ENCODE data around the gene BPGM.
"Not testable (repeated sequence)": the region's sequence is repeated elsewhere in the genome, so short reads cannot be mapped to it uniquely, and the experiment has no call there.

Gene BPGM

GRCh38 chr7:134632937-134633540, 13.6 kb upstream of the BPGM start:
- peak; percentile 26 for DNase-seq

GRCh38 chr7:134636008-134636449, 10.6 kb upstream of the BPGM start:
- DNase-seq, result no peak

- no peak for DNase-seq
Observed at GRCh38 chr7:134637441-134637840, 9.2 kb upstream of the BPGM start.

GRCh38 chr7:134637934-134638719, 8.5 kb upstream of the BPGM start:
- no peak for DNase-seq

DNA sequence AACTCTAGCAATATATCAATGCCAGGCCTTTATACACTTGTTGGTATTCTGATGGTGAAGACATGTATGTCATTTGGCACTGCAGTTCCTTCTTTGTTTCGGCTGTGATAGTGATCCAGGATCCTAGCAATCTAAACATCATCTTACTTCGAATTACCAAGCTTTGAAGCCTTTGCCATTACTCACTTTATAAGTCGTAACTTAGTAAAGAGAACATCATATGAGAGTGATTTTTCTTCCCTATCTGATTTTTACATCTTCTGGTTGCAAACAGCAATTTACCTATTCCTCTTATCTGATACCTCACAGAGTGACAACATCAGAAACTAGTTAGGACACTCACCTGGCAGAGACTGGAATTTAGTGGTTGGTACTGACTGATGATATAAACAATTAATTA, 7.6 kb upstream of the BPGM start:
- DNase-seq, result no peak

DNA sequence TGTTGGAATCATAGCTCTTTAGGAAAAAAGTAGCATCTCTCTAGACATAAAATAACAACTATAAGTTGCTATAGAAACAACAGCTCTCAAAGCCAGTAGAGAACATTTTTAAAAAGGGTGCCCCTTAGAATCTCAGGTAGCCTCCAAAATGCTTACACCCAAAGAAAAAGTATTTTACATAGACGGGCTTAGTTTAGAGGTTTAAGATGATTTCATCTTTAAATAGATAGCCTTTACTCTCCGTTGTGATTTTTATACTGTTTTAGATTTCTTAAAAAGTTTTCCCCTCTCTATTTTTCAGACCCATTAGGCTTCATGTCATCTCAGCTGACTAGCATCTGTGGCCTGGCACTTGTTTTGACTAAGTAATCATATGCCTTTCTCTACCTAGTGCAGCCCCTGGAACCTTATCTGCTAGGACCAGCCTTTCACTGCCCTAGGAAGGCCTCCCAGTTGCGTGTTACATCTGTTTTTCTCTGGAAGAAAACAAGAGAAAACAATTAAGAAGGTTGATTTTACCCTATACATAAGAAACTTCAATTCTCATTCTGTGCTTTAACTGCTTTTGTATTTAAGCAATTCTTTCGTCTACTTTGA, 6.9 kb upstream of the BPGM start:
- DNase-seq, result no peak

DNA sequence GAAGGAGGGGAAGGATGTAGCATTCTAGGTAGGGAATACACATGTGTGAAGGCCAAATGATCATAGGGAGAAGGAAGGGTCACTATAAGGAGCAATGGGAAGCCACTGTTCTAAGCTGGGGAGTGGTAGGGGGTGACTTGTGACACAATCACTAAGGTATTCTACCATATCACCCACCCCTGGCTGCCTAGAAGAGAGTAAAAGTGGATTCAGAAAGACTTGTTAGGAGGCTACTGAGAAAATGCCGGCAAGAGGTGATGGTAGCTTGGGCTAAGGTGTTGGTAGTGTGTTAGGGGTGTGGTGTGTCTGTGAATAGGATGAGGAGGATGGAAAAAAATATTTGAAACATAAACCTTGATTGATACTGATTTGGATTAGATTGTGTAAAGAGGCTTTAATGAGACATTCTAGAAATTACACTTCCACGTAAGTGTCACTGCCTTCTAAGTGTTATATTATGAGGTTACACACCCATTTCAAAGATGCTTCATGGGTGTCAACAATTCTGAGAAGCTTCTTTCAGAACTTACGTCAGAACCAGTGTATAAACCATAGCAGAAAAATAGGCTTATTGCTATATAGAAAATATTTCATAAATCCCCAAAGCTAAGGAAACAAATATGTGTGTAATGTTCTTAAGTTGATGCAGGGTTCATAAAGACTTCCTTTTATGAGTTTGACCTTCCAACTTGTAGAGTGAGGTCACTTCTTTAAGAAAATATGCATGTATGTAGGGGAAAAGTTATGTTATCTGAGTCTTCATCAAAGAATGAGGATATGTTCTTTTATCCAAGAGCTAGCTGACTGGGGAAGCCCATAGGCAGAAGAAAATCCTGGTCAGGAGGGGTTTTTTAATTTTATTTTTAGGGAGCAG, 5.6 kb upstream of the BPGM start:
- DNase-seq, result no peak

DNA sequence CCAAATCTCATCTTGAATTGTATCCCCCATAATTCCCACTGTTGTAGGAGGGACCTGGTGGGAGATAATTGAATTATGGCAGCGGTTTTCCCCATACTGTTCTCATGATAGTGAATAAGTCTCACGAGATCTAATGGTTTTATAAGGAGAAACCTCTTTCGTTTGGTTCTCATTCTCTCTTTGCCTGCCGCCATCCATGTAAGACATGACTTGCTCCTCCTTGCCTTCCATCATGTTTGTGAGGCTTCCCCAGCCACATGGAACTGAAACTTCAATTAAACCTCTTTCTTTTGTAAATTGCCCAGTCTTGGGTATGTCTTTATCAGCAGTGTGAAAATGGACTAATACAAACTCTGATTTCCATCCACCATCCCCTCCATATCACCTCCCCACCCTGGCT, 4.7 kb upstream of the BPGM start:
- DNase-seq, result not testable (repeated sequence)

GRCh38 chr7:134643131-134643530, 3.5 kb upstream of the BPGM start:
- DNase-seq, result no peak

GRCh38 chr7:134645478-134645877, 1.2 kb upstream of the BPGM start:
- no peak for DNase-seq

GRCh38 chr7:134645935-134646334, 718 bp upstream of the BPGM start:
- no peak for DNase-seq

DNA sequence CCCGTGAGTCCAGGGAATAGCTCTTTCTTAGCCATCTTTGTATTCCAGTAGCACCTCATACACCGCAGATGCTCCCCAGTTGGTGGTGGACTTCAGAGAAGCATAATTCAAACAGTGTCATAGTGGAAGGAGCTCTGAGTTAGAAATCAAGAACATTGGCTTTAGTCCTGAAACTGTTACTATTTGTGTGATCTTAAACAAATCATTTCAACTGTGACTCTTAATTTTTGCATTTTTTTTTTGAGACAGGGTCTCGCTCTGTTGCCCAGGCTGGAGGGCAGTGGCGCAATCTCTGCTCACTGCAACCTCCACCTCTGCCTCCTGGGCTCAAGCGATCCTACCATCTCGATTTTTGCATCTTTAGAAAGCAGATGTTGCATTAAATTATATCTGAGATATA, 1.8 kb downstream of the BPGM start:
- no peak for DNase-seq

DNA sequence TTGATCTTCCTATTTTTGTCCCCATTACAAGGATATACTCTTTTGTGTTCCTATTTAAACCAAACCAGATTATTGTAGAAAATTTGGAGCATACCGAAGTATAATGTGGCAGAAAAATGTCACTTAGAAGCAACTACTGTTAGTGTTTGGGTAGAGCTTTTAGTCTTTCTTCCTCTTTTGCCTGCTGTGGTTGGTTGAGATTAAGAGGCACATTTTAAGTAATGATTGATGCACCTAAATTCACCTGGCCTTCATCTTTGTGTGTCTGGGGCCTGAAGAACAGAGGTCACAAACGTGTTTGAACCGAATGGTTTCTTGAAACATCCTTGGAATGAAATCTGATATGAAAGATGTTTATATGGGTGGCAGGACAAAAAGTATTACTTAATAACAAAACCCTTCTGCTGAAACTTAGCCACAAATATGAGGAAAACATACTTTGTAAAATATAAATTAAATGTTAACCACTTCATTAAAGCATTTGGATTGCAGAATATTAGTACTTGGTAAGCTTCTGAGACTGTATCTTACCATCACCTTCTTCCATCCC, 2.6 kb downstream of the BPGM start:
- DNase-seq, result no peak

DNA sequence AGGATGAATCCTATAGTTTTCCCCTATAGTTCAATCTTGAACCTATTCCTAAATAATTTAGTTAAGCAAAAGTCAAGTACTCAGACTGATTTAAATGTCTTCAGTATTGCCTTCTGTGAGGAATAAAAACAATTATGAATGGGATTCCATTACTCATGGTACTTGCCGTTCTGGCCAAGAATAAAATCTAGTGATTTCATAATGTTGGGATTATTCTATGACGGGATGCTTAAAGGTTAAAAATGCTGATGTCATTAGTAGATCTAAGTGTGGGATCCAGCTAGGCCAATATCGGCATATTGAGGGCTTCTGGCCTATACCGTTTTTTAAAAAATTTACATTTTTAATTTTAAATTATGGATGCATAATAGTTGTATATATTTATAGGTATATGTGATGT, 5.3 kb downstream of the BPGM start:
- no peak for DNase-seq

DNA sequence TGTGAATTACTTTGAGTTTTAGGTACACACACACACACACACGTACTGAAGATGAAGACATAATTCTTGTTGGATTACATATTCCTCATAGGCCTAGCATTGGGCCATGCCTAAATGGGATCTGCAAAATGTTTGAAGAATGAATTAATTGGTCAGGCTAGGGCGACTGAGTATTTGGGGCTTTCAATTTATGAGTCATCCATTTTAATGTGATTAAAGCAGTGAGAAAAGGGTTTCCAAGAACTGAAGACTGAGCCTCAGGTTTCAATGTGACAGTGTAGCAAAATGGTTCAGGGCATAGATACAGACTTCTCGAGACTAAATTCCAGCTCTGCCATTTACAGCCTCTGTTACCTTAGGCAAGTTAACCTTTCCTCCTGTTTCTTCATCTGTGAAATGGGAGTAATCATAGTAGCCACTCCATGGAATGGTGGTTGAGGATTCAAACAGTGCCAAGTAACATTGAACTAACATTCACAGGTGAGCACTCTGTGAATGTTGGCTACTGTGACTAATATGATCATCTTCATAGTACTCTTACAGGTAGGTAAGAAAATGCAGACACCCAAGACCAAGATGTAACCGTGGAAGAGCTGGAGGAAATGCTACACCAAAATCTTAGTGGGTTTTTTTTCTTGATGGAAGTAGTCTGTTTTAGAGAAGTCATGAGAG, 7.6 kb downstream of the BPGM start:
- DNase-seq, result no peak

DNA sequence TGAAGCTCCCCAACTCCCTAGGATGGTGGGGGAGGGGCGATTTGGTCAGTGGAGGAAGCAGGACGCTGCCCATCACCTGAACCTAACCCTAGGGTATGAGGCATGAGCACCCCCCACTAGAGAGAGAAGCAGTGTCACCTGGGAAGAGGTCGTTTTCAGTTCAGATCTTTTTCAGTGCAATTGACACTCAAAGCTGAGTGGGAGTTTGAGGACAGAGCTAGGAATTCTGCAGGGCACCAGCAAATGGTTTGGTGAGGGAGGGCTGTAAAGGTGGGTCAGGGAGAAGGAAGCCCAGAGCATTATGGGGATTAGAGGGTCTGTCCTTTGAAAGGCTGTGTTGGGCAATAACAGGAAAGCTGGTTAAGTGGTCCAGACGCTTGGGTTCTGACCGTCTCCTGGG, 10.9 kb downstream of the BPGM start:
- no peak for DNase-seq

- no peak for DNase-seq
Observed at GRCh38 chr7:134660242-134660785, 13.7 kb downstream of the BPGM start.

DNA sequence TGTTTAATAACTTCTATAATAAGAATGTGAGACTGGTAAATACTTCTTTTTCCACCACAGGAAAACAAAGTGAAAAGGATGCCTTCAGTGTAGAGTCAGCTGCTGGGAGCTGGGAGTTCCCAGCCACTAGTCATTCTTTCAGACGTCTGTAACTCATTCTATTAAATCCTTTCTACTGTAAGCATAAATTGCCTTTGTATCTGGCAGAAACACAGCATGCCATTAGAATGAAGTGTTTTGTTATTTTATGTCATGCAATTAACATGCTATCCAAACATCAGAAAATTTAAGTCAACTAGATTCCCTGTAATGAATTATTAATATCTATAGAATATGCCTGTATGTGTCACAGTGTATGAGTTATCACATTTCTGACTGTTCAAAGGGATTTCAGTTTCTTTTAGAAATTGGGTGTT, 14.3 kb downstream of the BPGM start:
- DNase-seq, result no peak

- no peak for DNase-seq
Observed at GRCh38 chr7:134662166-134662870, 15.7 kb downstream of the BPGM start.

DNA sequence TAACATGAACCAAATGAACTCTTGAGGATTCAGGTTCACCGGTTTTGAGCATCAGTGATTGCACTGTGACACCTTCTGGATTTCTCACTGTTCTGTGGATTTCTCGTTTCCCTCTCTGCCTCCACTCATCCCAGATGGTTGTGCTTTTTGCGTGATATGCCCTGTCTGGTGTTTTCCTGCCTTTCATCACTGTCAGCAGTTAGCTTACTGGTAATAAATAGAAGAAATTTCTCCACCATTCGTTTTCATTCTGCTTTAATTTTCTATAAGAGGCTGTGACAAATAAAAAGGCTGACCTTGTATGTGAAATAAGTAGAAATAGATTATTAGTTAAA, 16.2 kb downstream of the BPGM start:
- no peak for DNase-seq

DNA sequence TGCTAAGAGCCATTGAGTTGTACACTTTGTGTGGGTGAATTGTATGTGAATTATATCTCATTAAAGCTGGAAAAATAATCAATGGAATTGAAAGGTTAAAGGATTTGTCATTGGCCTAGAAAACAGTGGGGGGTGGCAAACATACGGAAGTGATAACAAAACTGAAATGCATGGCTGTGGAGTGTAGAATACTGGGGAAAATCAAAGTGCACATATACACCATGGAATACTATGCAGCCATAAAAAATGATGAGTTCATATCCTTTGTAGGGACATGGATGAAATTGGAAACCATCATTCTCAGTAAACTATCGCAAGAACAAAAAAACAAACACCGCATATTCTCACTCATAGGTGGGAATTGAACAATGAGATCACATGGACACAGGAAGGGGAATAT, 18.4 kb downstream of the BPGM start:
- DNase-seq, result not testable (repeated sequence)

DNA sequence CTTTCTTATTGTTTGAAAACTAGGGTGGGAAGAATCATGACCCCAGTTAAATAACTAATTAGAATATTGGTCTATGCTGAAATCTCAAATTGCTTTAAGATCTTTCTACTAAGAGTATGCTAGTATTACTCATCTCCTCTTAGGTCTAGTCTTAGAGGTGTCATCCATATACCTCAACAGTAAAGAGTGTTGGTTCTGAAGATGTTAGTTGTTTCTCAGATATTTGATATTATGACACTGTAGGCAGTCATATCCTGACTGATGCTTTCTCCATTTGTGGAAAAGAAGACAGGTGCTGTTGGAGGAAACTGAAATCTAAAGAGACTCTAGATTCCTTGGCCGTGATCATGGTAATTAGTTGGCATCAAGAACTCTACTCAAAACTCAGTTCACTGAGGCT, 21.2 kb downstream of the BPGM start:
- no peak for DNase-seq

All from retina (tissue), 1 donor.